Endometrial microvascular endothelial cells (primary cell): ENCODE results near the gene CPNE4. TPM values are rescaled to one million over a fixed set of nuclear protein-coding genes. Genes with fewer than 3 reads are reported as not detected.
"Not testable (repeated sequence)": the region's sequence is repeated elsewhere in the genome, so short reads cannot be mapped to it uniquely, and the experiment has no call there.

ENCODE experiments used
- in situ Hi-C: cut with HindIII; loops from 2 replicates; pipeline ENCODE4 v1.10.0; 2017; ENCODE audit warnings: low sequenced_read_pairs, low pct_unique_long_range_greater_than_20kb; ENCODE audit errors: inconsistent ontology term
- total RNA-seq: library from RNA; depleted of rRNA; stranded (reverse); fragments of >200 nt; gene quantifications from one replicate; pipeline ENCODE4 v1.2.3, GENCODE V29; 2015; ENCODE audit errors: inconsistent ontology term

The CPNE4 gene
- total RNA-seq, 1 donor from 2014 or later, result not detected

GRCh38 chr3:131541288-131541687, 493.5 kb downstream of the CPNE4 start:
- in situ Hi-C loops, result no loop called here

DNA sequence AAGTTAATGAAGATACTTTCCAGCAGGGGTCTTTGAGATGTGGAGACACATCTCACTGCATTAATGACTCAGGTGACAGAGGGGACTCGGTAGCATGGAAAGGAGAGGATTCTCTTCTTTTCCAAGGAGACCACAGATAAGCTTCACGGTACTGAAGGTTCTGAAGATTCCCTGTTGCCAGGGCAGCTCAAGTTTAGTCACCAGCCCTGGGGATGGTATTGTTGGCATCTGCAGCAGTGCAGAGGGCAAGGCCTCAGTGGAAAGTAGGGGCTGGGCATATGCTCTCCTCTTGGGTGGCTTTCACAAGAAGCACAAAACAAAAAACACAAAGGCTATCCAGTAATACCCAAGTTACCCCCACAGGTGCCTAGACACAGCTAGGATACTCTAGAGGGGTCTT, 494.0 kb downstream of the CPNE4 start:
- in situ Hi-C loops, result no loop called here

- in situ Hi-C loops, result no loop called here
Observed at GRCh38 chr3:131540143-131540542, 494.7 kb downstream of the CPNE4 start.

DNA sequence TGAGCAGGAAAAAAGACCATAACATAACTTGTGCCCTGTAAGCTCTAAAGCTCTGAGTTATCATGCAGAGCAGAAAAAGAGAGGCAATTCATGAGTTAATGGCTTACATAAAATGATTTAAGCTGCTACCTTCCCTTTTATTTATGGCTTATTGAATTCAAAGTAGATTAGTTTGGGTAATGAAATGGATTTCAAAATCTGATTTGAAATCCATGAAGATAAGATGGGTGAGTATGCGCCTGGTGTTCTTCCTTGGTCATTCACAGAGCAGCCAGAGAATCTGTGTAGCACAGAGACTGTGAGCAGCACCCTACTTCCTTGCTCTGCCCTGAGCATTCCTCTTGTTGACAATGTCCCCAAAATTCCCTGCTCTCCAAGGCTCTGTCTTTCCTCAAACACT, 495.8 kb downstream of the CPNE4 start:
- in situ Hi-C loops, result no loop called here

GRCh38 chr3:131537531-131537930, 497.3 kb downstream of the CPNE4 start:
- in situ Hi-C loops, result no loop called here

DNA sequence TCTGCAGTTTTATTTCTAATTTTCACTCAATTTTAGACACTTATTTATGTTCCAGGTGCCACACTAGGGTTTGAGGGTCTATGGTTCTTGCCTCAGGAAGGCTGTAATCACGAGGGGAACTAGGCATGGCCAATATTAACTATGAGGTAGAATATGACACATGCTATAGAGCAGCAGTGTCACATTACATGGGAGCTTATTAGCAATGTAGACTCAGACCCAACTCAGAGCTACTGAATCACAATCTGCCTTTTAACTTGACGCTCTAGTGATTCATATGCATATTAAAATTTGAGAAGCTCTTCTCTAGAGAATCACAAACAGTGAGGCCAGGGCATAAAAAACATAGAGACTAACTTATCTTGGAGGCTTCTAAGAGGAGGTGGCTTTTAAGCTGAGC, 499.2 kb downstream of the CPNE4 start:
- in situ Hi-C loops, result no loop called here

- in situ Hi-C loops, result no loop called here
Observed at GRCh38 chr3:131535131-131535530, 499.7 kb downstream of the CPNE4 start.

DNA sequence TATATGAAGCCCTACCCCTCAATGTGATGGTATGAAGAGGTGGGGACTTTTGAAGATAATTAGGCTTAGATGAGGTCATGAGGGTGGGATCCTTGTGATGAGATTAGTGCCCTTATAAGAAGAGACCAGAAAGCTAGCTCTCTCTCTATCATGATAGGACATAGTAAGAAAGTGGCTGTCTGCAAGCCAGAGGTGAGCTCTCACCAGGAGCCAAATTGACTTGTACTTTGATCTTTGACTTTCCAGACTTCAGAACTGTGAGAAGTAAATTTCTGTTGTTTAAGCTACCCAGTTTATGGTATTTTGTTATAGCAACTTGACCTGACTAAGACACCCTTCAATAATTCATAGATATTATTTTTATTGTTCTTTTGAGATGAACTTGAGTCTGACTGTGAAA, 502.2 kb downstream of the CPNE4 start:
- in situ Hi-C loops, result no loop called here

DNA sequence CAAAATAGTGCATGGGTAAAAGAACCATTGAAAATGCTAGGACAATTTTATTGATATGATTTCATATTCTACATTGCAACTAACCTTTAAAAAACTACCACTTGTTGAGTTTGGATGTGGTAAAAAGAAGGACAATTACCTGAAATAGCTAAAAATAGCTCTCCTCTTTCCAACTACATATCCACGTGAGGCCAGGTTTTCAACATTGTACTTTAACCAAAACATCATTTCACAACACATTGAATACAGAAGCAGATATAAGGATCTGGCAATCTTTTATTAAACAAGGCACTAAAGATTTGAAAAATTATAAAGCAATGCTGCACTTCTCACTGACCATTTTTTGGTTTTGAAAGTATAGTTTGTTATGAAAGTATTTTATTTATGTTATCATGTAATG, 504.0 kb downstream of the CPNE4 start:
- in situ Hi-C loops, result no loop called here

- in situ Hi-C loops, result no loop called here
Observed at GRCh38 chr3:131530388-131530787, 504.4 kb downstream of the CPNE4 start.

DNA sequence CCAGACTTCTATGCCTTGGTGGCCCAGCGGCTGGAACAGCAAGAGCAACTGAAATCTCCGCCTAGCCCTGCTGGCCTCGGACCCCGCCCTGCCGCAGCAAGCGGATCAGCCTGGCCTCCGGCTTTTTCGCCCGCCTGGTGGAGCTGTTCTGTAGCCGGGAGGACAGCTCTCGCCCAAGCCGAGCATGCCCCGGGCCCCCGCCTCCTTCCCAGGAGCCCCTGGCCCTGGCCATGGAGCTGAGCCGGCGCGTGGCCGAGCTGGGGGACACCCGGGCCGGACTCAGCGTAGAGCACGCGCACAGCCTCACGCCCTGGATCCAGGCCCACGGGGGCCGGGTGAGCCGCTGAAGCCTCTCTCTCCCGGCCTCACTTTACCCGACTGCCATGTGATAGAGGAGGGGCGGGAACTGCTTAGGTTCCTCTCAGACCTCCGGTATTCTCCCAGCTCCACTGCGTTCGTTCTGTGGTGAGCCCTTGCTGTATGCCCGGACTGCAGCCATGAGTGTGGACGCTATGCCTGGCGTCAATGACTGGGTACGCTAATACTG, 507.9 kb downstream of the CPNE4 start:
- in situ Hi-C loops, result no loop called here

DNA sequence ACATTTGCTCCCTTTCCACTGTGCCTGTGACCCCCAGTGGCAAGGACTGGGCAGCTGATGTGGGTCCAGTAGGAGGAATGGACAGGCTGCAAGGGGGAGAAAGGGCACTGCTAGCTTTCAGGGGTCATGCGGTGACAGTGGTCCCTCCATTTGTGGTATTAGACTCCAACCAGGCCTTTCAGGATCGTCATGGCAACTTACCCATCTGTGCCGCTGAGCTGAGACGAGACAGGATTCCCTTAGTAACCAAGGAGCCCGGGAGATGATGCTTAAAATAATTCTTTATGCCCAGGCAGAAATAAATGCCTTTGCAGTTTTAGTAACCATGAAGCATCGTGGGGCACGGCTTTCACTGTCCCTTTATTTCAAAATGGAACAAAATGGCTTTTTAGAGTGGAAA, 516.1 kb downstream of the CPNE4 start:
- in situ Hi-C loops, result no loop called here

DNA sequence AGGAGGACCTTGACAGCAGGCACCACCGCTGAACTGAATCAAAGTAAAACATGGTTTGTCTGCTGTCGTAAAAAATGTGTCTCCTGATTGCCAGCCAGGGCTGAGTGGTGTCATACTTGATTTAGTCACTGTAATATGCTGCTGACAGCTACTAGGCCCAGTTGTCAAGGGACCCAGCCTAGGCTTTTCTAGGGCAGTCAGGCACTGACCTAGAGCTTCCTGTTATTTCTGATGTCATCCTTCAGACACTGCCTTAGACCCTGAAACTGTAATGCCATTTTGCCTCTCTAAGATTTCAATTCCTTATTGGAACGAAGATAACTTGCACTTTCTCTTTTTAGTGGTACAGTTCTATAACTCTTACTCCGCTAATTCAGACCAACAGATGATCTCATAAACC, 529.4 kb downstream of the CPNE4 start:
- in situ Hi-C loops, result no loop called here

DNA sequence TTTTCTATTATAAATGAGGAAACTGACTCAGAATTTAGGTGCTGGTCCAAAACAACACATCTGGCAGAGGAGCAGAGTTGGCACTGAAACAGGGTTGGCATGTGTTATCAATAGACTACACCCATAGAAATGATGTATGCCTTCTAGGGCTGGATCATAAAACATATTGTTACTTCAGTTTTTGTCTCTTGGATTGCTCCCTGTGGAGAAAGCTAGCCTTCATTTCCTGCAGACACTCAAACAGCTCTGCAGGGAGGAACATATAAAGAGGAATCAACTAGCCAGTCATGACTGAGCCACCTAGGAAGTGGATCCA, 531.5 kb downstream of the CPNE4 start:
- in situ Hi-C loops, result no loop called here

- in situ Hi-C loops, result no loop called here
Observed at GRCh38 chr3:131502530-131503319, 532.1 kb downstream of the CPNE4 start, which contains the start of gene MRPL3. Gene MRPL3, minus strand, starts transcription at chr3:131502971. Its CDS starts 150 bp downstream, at chr3:131502821.

GRCh38 chr3:131501949-131502348, 532.9 kb downstream of the CPNE4 start:
- in situ Hi-C loops, result no loop called here

DNA sequence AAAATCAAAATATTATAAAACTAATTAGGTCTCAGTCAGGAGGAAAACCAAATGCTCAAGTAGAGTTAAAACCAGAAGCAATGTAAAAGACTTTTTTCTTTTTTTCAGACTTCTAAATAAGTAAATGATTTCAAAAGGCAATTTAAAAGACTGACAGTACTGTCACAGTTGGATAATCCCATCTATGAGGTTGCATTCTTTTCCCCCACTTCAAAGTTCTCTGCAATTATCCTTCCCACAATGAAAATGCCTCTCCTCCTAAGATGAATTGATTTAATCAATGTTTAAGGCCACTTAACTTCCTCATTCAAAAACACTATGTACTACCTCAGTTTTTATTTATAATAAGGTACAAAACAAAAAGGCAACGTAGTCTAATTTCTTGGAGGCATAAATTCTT, 540.1 kb downstream of the CPNE4 start:
- in situ Hi-C loops, result no loop called here

DNA sequence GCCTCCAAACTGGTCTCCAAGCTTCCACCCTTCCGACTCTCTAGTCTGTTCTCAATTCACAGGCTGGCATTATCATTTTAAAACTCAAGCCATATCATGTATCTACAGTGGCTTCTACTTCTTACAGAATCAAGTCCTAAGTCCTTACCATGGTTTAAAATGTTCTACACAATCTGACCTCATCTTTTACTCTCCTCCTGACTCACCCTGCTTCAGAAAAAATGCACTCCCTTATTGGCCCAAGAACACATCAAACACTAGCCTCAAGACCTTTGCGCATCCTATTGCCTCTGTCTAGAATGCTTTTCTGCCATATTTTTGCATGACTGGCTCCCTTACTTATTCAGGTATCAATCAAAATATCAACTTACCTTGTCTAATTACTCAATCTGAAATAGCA, 543.0 kb downstream of the CPNE4 start:
- in situ Hi-C loops, result no loop called here

DNA sequence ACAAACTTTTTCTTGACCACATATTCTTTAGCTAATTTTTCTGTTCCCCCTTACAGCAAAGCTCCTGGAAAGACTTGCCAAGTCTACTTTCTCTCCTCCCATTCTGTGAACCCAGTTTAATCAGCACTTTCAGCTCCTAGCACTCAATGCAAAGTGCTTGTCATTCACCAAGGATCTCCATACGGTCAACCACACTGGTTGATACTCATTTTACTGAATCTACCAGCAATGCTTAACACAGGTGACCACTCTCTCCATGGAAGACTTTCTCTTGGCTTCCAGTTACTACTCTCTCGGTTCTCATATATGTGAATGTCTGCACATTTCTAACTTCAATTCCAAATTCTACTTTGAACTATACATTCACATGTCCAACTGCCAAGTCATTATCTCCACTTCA, 543.7 kb downstream of the CPNE4 start:
- in situ Hi-C loops, result no loop called here

GRCh38 chr3:131486545-131486944, 548.3 kb downstream of the CPNE4 start:
- in situ Hi-C loops, result not testable (repeated sequence)

- in situ Hi-C loops, result no loop called here
Observed at GRCh38 chr3:131485119-131485518, 549.7 kb downstream of the CPNE4 start.
